Right hindlimb (tissue), 1 donor: ENCODE data around the gene KIAA2012.
"Not testable (repeated sequence)": the region's sequence is repeated elsewhere in the genome, so short reads cannot be mapped to it uniquely, and the experiment has no call there.

Source experiments
- DNase-seq: peaks from one replicate; pipeline ENCODE4 v3.0.0-alpha.2; 2018

Gene KIAA2012

DNA sequence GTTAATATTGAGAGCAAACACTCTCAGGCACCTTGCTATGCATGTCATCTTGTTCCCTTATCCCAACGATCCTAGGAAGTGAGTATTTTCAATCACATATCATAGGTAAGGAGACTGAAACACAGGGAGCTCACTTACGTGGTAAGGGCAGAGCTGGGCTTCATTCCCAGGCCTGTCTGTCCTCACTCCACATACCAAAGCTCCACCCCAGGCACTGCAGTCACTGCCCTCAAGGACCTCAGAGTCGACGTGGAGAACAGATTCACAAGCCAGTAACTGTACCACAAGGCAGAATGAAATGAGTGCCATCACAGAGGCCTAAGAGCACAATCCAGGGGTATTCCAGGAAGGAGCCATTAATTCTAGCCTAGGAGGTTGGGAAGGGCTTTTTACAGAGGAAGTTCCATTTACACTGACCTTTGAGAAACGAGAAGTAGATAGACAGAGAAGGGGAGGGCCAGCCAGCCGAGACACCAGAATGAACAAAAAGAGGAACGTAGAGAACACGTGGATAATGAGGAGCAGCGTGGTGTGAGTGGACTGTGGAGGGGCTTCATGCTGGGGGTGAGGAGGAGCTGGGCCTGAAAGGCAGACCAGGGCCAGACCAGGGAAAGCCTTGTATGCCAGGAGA is 48.6 kb downstream of the KIAA2012 start:
- no peak for DNase-seq

DNA sequence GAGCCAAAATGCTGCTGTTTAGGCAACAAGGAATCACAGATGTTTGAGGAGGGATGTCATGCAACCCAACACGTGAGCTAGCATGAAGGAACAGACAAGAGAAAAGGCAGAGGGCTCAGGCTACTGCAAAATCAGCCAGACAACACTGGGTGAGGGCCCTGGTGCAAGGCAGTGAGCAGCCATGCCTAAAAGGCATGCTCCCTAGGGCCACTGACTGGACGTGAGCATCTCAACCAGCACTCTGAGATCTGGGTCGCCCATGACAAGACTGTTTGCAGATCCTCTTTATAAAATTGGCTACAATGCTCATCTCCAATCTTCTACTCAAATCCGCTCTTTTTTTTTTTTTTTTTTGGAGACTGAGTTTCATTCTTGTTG is 49.1 kb downstream of the KIAA2012 start:
- no peak for DNase-seq

DNA sequence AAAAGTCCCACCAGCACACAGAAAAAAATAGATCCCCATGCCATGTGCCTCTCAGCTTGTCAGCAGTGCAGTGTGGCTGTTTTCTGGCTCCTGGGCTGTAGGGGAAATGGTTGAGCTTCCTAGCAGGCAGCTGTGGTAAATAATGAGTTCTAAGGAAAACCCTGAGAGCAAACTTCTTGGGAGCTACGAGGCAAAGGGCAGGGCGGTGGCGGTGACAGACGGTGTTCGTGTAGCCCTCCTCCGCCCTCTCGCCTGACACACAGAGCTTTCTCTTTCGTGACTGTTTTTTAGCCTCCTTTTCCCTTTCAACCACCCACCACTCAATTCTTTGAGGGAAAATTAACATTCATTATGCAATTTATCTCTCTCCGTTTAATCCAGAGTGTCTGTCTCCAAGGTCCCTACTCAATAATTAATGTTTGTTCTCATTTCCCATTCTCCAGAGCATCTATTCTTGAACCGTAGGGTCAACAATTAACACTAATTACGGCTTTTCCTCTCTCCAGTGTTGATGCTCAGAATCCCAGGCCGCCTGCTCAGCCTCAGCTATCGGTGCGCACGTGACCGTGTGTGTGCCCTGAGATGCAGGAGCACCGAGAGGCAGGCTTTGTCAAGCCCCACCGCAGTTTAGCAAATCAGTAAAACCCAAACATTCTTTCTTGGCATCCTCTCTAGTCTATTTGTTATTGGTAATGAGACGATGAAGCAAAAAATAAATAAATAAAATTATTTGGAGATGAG is 50.1 kb downstream of the KIAA2012 start:
- no peak for DNase-seq

DNA sequence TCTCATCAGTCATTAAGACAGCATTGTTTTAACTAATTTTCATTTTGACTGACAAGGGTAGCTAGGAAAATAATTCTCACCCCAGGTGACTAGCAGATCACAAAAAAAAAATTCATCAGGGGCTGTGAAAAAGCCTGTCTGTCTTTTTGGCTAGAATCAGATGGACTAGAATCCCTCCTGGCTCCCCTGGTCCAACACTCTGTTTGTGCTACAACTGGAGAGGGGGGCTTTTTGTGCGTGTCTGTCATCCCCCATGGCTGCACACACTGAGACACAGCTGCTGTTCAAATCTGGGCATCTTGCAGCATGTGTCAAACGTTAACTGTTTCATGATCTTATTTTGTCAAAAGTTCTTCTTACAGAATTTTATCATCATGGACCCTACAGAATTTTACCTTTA is 51.2 kb downstream of the KIAA2012 start:
- no peak for DNase-seq

DNA sequence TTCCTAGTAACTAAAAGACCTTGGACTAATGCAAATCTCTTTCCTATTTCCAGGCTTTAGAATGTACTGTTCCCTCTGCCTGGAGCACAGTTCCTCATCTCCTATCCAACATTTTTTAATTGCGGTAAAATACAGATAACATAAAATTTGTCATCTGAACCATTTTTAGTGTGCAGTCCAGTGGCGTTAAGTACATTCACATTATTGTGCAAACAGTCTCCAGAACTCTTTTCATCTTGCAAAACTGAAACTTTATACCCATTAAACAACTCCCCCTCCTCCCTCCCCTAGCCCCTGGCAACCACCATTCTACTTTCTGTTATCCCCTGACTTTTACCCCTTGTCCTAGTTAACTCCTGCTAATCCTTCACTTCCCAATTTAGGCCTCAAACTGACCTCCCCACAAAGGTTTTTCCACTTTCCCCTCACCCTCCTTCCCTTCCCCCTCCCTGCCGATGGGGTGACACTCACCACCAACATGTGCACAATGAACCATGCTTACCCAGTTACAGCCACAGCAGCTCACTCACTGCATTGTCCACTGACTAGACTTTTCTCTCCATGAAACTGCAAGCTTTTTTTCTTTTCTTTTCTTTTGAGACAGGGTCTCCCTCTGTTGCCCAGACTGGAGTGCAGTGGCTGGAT is 54.8 kb downstream of the KIAA2012 start:
- DNase-seq = no peak

DNA sequence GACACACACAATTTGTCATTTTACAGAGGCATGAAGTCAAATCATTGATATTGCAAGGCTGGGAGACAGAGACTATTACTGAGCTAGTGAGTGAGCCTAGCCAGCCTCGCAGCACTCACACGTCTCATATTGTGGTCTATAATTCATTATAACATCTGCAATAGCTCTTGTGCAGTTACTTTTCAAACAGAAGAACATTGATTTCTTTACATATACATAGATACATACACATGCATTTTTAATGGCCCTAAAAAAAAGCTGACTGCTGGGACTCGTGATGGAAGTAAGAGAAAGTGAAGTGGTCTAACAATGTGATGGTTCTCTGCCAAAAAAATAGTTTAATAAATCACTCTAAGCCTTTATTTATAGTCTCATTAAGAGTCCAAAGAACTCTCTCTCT is 56.8 kb downstream of the KIAA2012 start:
- DNase-seq = no peak

DNA sequence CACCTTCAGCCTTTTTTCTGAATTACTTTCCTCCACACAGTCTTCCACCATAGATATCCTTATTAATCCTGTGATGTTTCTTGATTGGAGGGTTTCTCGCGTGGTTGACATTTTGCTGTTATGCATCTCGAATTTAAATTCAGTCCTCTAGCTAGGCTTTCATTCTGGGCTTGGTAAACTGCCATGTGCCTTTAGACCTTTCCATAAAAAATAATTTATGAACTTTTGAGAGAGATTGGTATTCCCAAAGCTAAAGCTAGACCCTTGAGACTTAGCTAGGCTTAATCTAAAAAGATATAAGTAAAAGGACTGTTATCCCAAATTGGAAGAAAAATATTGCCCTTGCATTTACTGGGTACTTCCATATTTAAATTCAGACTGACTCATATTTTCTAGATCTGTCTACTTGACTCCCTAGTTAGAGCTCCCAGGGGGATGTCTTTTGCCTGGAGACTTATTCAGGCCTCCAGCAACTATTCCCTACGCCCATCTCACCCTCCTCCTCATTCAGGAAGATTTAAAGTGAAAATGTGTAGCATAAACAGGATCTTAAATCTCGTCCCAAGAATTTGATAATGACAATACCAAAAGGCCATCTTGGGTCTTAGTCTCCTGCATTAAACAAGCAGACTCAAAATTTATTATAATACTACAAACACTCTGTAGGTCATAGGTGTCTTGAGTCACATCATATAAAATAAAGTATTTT is 60.3 kb downstream of the KIAA2012 start:
- no peak for DNase-seq

DNA sequence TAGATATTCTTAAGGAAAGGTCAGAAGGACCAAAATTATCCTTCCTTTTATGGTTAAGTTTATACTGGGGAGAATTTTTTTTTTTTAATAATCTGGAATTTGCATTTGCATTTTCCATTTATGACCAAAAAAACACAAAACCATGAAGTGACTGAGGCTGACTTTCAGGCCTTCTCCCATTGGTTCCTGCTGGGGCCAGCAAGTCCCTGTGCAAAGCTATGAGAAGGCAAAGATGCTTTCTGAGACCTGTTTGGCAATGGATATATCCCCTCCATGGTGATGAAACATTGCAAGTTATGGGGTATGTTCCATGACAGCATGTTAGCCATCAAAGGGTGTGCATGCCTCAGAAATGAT is 60.8 kb downstream of the KIAA2012 start:
- no peak for DNase-seq

DNA sequence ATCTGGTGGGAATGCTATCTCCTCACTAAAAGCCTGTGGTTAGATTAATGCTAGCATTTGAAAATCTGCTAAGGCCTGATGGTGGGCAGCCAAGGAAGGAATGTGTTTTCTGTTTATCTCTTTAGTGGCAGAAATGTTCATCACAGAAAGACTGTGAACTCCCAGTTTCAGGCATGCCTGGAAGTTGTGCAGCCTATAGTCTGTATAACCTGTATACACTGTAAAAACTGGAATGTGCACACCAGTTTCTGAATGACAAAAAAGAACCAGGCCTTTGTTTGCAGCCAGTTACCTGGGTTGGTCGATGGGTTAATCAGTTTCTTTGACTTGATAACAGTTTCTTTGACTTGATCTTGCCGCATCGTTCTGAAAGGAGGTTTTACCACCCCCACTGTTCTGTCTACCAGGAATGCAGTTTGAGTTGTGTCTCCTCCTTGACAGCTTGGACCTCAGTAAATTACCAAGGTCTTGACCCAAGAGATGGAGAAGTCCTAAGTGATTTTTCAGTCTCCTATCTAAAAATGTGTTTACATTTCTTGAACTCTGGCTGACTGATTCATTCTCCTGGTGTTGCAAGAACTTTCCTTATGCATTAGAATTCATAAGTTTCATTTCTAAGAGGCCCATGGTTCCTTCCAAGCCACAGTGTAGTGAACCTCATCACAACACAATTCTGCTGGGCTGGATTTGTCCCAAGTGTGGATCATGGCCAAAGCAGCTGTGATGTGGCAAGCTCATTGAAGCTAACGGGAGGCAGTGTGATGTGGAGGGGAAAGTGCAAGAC is 62.2 kb downstream of the KIAA2012 start:
- peak; percentile 89 for DNase-seq

DNA sequence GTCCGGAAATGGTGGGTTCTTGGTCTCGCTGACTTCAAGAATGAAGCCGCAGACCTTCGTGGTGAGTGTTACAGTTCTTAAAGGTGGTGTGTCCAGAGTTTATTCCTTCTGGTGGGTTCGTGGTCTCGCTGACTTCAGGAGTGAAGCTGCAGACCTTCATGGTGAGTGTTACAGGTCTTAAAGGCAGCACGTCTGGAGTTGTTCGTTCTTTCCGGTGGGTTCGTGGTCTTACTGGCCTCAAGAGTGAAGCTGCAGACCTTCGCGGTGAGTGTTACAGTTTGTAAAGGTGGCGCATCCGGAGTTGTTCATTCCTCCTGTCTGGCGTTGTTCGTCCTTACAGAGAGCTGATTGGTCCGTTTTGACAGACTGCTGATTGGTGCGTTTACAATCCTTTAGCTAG is 63.0 kb downstream of the KIAA2012 start:
- not testable (repeated sequence) for DNase-seq

DNA sequence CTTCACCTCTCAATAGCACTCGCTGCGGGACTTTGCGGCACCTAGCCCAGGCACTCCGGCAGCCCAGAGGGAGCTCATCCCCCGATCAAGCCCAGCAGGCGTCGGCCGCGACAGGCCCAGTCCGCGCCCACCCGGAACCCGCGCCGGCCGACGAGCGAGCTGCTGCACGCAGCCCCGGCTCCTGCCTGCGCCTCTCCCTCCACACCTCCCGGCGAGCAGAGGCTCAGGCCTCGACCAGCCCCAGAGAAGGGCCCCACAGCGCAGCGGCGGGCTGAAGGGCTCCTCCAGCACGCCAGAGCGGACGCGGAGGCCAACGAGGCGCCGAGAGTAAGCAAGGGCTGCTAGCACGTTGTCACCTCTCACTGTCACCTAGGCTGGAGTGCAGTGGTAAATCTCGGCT is 63.5 kb downstream of the KIAA2012 start:
- no peak for DNase-seq

DNA sequence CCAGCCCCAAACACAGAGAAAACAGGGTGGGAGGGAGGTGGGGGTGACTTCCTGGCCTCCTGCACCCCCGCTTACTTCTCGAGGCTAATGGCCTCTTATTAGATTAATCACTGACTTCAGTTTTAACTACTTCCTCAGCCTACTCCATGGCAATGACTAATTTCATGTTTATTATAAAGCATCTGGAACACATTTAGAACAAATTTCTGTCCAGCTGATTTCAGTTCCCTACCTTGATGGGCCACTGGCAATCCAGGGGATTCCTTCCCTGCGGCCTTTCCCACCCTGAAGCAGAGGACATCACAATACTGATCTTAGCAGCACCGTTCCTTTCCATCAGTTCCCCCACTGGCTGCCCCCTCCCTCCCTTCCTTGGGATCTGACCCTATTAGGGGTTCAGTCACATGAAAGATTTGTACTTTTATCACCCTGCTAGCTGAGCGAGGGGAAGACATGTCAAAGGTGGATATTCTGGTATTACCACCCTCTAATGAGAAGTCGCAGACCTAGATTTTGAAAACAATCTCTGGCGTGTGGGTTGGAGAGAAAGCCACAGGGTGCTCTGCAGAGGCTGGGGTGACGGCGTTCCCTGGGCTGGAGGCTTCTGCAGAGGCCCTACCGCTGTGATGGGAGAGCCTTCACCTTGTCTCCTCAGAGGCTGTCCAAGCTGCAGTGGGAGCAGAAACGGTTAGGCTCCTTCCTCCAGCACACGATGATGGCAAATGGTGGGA is 67.6 kb downstream of the KIAA2012 start:
- no peak for DNase-seq

DNA sequence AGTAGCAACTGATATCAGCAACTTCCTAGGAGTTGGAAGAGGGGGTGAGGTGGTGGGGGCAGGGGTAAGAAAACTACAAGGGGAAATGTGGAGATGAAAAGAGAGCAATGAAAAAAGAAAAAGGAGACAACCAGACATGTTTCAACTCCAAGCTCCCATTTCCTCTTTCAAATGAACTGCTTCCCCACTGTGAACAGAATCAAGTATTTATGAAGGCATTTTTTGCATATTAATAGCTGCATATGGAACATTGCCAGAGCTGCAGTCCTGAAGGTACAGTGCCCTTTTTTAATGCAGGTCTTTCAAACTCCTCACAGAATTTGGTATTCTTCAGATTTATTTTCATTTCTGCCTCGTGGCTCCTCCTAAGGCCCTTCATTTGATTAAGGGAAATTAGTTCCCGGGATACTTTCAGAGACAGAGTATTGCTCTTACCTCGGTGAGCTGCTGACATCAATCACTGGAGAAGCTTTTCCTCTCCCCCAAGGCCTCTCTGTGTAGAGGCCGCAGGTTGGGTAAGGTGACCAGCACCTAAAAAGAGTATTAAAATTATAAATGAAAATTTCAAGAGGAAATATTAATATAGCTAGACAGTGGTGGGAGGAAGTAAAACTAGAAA is 68.4 kb downstream of the KIAA2012 start:
- DNase-seq = no peak

DNA sequence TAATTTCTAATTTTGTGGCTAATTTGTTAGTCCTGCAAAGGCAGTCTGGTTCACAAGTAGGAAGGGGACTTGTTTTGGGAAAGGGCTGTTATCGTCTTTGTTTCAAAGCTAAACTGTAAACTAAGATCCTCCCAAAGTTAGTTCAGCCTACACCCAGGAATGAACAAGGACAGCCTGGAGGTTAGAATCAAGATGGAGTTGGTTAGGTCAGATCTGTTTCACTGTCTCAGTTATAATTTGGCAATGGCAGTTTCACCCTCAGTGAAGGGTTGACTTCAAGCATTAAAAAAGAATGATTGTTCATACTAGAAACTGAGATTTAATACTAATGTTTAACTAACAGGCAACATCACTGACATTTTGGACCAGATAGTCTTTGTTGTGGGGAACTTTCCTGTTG is 69.5 kb downstream of the KIAA2012 start:
- no peak for DNase-seq

DNA sequence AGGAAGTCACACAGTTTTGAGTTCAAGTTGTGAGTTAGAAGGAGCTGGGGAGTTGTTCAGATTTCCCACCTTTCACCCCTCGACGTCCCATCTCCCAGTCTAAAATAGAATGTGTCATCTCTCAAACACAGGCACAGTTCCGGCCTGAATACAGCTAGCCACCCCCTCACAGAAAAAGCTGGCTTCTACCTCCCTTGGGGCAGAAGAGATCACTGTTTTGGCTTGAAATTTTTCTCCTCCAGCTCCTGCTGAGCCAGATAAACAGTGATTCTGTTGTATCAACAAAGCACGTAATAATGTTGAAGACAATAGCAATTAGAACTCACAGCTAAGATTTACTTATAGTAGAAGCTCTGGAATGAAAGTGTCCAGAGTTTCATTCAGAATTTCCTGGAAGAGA is 74.7 kb downstream of the KIAA2012 start:
- DNase-seq = peak; percentile 39

DNA sequence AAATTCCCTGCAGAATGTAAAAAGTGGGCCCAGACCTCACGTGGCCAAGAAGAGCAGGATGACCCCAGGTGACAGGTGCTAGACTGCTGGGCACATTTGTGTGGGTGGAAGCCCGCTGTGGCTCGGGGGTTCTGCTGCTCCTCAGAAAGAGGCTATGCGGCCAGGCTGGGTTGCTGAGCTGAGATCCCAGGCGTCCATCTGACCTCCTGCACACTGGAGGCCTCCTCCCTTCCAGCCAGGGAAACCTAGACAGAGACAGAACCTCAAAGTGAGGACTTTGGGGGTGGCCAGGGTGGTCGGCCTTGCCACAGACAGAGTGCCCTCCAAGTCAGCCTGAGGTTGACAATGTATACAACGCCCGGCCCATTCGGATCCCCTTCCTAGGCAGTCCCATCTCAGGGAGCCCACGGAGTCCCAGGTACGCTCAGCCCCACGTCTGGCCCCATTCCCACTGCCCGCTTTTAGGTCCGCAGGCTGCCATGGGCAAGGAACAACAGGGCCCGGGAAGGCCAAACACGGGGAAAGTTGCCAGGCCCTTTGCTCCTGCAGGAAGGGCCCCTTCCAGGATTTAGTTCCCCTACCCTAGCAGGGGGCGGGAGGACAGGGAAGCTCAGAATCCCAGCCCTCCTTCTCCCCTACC is 75.6 kb downstream of the KIAA2012 start:
- DNase-seq = no peak

DNA sequence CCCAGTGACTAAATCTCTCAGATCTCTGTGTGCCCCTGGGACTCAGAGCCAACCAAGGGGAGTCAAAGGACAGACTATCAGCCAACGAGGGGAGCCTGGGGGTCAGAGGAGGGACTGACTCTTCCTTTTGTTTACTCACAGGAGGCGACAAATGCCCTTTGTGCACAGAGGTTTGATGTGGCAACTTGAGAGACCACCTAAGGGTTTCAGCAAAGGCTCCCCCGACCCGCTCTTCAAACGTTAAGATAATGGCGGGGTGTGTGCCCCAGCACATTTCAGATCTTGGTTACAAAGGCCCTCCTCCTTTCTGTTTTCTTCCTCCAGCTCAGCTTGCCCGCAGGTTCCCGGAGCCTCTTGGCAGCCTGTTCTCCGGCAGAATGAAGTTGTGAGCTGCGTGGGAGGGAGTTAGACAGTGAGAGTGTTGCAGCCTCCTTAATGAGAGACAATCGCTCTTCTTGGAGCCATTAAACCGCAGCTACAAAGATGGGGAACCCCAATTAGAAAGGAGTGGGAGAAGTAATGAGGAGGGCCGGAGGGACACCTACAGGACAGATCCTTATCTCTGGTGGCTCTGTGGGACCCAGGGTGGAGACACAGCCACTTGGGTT is 76.2 kb downstream of the KIAA2012 start:
- DNase-seq = peak; percentile 64

DNA sequence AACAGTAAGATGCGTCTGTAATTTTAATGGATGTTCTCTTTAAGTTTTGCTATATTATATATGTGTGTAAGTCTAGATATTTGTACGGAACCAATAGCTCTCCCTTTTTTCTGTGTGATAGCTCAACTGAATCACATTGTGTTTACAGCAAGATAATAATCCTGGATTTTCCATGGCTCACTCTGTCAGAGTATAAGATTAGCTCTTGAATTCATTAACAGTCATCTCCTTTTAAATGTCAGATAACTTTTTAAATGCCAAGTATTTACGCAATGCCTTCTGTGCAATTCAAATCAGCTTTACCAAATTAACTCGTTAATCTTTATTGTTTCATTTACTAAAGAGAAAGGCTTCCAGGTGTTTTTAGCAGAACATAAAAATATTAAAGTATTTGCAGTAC is 76.9 kb downstream of the KIAA2012 start:
- DNase-seq = no peak

DNA sequence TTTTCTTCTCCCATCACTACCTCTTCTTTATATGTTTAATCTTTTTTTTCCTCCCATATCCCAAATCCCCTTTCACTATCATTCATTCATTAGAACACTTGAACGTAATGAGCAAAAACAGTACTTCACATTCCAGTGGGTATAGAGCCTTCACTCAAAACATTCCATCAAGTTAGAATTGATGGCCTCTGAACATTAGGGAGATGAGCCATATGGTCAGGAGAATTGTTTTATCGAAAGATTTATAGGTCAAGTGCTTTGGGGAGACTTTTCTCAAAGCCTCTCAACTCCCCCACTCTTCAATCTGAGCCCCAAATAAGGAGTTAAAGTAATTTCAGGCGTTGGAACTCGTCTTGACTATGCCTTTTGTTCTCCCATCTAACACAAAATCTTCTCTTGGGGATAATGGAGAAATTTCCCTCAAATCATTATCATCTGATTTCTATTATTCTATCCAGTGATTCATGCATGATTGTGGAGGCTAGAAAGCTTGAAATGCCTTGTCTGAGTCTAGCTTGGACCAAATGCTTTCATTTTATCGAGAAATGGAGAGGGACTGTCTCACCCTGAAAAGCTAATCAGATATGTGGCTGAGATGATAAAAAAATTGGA is 79.2 kb downstream of the KIAA2012 start:
- no peak for DNase-seq

DNA sequence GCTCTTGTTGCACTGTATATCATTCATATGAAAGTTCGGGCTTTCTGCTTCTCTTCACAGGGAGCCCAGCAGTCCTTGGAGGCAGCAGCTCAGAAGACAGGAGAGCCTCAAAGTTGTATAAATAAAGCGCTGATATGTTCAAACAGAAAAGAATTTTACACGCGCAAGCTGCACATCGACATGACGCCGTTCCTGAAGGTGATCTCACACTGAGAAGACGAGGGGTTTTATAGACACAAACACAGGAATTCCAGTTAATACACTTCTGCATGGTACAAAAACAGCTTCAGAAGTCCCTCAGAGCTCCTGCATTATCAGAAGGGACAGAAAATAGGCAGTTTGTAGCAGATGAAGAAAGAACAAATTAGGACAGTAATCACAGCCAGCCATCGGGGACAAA is 81.6 kb downstream of the KIAA2012 start:
- DNase-seq = no peak
